ENCODE results near the gene PLAU. TPM values are rescaled to one million over a fixed set of nuclear protein-coding genes. Genes with fewer than 3 reads are reported as not detected.

PLAU gene
- total and polyA plus RNA-seq, 10 of the 15 experiments (the other 5 are each of a cell fraction or from before 2014, with no cell fraction given), result 2.5 to 20.9 (median 11.5) TPM

DNA sequence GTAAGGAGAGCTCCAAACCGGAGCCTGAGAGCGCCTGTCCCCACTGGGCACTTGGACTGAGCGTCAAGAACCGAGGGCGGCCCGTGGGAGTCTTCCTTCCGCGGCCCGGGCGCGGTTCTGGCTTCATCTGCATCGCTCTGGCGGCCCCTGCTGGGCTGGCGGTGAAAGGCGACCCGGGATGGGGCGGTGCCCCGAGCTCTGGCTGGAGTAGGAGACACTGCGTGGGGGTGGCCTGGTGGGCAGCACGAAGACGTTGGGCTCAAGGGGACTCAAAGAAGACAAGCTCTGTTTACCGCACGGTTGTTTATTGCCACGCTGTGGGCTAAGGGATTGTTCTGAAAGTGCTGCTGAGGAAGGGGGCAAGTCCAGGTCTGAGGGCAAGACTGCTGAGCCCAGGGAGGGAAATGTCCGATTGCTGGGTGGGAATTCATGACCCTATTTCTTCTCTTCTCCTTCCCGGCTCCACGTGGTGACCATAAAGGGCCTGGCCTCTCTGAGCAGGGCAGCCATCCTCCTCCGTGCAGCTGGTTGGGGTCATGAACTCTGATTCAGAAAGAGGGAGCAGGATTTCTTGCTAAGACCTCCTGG is 29.8 kb downstream of the PLAU start (continued):
- TF ChIP-seq, protein P1, sequence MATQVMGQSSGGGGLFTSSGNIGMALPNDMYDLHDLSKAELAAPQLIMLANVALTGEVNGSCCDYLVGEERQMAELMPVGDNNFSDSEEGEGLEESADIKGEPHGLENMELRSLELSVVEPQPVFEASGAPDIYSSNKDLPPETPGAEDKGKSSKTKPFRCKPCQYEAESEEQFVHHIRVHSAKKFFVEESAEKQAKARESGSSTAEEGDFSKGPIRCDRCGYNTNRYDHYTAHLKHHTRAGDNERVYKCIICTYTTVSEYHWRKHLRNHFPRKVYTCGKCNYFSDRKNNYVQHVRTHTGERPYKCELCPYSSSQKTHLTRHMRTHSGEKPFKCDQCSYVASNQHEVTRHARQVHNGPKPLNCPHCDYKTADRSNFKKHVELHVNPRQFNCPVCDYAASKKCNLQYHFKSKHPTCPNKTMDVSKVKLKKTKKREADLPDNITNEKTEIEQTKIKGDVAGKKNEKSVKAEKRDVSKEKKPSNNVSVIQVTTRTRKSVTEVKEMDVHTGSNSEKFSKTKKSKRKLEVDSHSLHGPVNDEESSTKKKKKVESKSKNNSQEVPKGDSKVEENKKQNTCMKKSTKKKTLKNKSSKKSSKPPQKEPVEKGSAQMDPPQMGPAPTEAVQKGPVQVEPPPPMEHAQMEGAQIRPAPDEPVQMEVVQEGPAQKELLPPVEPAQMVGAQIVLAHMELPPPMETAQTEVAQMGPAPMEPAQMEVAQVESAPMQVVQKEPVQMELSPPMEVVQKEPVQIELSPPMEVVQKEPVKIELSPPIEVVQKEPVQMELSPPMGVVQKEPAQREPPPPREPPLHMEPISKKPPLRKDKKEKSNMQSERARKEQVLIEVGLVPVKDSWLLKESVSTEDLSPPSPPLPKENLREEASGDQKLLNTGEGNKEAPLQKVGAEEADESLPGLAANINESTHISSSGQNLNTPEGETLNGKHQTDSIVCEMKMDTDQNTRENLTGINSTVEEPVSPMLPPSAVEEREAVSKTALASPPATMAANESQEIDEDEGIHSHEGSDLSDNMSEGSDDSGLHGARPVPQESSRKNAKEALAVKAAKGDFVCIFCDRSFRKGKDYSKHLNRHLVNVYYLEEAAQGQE (IDR thresholded peaks at IDR 0.05; ENCODE audit: low read depth, low read length), result no peak
- TF ChIP-seq EZH2 (IDR thresholded peaks at IDR 0.05; ENCODE audit: borderline replicate concordance, control insufficient read depth, low read depth, low read length) (no peak), CREB1 (IDR thresholded peaks at IDR 0.05; ENCODE audit: low read depth) (0 out of 2 replicates have a peak, but pooled peaks have one; percentile 15), YY1 (IDR thresholded peaks at IDR 0.05; ENCODE audit: low read depth, low read length) (peak; percentile 79), GATAD2B (conservative IDR thresholded peaks at IDR 0.05; ENCODE audit: low read depth) (no peak; the same call in 1 of the 2 replicates), ZNF687 (IDR thresholded peaks at IDR 0.05) (no peak), NR2F1 (conservative IDR thresholded peaks at IDR 0.05) (0 out of 2 replicates have a peak, but pooled peaks have one; percentile 35), KLF5 (IDR thresholded peaks at IDR 0.05; ENCODE audit: partially characterized antibody) (no peak), FOXM1 (IDR thresholded peaks at IDR 0.05; ENCODE audit: low read depth, low read length) (no peak), SMARCA5 (IDR thresholded peaks at IDR 0.05) (peak; percentile 65; the same call in 1 of the 2 replicates), CHD2 (IDR thresholded peaks at IDR 0.05; ENCODE audit: borderline replicate concordance, low read depth, low read length) (no peak), YBX1 (IDR thresholded peaks at IDR 0.05) (no peak), IRF4 (IDR thresholded peaks at IDR 0.05; ENCODE audit: low read depth, low read length) (no peak), NR2C2 (IDR thresholded peaks at IDR 0.05; ENCODE audit: borderline replicate concordance, control insufficient read depth, insufficient read length, low read depth) (no peak), ATF7 (IDR thresholded peaks at IDR 0.05; ENCODE audit: low read depth) (no peak)
- TF ChIP-seq, protein P2, sequence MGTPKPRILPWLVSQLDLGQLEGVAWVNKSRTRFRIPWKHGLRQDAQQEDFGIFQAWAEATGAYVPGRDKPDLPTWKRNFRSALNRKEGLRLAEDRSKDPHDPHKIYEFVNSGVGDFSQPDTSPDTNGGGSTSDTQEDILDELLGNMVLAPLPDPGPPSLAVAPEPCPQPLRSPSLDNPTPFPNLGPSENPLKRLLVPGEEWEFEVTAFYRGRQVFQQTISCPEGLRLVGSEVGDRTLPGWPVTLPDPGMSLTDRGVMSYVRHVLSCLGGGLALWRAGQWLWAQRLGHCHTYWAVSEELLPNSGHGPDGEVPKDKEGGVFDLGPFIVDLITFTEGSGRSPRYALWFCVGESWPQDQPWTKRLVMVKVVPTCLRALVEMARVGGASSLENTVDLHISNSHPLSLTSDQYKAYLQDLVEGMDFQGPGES (IDR thresholded peaks at IDR 0.05), result no peak
- TF ChIP-seq, protein P3, sequence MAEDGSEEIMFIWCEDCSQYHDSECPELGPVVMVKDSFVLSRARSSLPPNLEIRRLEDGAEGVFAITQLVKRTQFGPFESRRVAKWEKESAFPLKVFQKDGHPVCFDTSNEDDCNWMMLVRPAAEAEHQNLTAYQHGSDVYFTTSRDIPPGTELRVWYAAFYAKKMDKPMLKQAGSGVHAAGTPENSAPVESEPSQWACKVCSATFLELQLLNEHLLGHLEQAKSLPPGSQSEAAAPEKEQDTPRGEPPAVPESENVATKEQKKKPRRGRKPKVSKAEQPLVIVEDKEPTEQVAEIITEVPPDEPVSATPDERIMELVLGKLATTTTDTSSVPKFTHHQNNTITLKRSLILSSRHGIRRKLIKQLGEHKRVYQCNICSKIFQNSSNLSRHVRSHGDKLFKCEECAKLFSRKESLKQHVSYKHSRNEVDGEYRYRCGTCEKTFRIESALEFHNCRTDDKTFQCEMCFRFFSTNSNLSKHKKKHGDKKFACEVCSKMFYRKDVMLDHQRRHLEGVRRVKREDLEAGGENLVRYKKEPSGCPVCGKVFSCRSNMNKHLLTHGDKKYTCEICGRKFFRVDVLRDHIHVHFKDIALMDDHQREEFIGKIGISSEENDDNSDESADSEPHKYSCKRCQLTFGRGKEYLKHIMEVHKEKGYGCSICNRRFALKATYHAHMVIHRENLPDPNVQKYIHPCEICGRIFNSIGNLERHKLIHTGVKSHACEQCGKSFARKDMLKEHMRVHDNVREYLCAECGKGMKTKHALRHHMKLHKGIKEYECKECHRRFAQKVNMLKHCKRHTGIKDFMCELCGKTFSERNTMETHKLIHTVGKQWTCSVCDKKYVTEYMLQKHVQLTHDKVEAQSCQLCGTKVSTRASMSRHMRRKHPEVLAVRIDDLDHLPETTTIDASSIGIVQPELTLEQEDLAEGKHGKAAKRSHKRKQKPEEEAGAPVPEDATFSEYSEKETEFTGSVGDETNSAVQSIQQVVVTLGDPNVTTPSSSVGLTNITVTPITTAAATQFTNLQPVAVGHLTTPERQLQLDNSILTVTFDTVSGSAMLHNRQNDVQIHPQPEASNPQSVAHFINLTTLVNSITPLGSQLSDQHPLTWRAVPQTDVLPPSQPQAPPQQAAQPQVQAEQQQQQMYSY (CRISPR knock-in tag; IDR thresholded peaks at IDR 0.05), result no peak

All from GM12878 (cell line).